ENCODE data around the gene DCP1A.
A peak's percentile ranks its signal among the peaks of the same experiment; 100 is the strongest.
"Not testable (repeated sequence)": the region's sequence is repeated elsewhere in the genome, so short reads cannot be mapped to it uniquely, and the experiment has no call there.

The DCP1A gene

GRCh38 chr3:53264718-53265117, 82.6 kb downstream of the DCP1A start:
- no peak for DNase-seq (ENCODE audit: low spot score)

- no peak for DNase-seq (ENCODE audit: low spot score)
These were observed 83.4 kb downstream of the DCP1A start for GRCh38 chr3:53263907-53264306.

GRCh38 chr3:53261712-53262111, 85.6 kb downstream of the DCP1A start:
- no peak for DNase-seq (ENCODE audit: low spot score)

DNA sequence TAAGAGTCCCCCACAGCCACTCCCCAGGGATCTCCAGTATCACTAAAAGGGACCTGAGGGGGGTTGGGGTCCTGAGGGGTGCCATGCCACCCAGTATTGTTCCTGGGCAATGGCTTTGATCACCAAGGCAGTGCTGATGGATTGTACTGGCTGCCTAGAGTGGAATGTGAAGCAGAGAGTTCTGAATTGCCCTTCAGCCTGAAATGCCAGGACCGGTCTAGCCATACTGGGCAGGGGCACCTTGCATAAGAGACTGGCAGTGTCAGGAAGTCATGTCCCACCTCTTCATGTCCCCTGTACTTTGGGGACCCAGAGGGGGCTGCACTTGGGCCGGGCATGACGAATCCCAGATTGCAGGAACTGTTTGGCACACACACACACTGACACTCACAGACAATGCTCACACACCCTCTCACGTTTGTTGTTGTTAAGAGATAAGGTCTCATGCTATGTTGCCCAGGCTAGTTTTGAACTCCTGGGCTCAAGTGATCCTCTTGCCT, 87.0 kb downstream of the DCP1A start:
- no peak for DNase-seq (ENCODE audit: low spot score)

DNA sequence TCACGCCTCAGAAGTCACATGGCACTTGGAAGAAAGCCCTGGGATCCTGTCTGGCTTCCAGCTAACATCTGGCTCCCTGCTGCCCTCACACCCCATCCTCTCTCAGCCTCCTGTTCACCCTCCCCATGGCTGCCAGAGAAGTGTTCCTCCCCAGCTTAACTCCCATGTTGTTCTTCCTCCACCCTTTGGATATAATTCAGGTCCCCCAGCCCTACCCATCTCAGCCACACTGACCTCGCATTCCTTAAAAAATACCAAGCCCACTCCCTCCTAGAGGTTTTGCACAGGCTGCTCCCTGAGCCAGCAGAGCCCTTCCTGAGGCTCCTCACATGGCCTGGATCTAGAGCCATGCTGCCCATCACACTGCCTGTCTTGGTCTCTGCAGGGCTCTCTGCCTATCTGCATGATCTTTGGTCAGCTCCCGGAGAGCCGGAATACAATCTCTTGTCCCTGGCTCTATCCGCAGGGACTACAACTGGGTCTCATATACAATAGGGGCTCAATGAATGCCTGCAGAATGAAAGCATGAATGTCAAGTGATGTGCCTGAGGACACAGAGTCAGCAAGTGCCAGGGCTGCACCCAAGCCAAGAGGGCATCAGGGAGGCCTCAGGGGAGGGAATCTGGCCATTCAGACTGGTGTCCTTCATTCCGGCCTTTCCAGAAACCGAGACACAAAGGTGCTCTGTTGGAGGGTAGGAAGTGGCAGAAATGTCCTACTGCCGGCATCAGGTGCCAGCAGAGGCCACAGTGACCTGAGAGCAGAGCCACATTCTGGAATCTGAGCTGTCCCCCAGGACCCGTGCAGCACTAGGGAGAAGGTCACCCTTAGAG, 87.7 kb downstream of the DCP1A start:
- no peak for DNase-seq (ENCODE audit: low spot score)

GRCh38 chr3:53258600-53259426, 88.5 kb downstream of the DCP1A start:
- DNase-seq (ENCODE audit: low spot score) = no peak

GRCh38 chr3:53257465-53257864, 89.9 kb downstream of the DCP1A start:
- DNase-seq (ENCODE audit: low spot score) = no peak

DNA sequence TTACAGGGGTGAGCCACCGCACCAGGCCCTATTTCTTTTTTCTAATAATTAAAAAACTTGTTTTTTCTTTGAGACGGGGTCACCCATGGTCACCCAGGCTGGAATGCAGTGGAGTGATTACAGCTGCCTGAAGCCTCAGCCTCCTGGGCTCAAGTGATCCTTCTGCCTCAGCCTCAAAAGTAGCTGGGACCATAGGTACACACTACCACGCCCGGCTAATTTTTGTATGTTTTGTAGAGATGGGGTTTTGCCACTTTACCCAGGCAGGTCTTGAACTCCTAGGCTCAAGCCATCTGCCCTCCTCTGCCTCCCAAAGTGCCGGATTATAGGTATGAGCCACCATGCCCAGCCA, 90.7 kb downstream of the DCP1A start:
- no peak for DNase-seq (ENCODE audit: low spot score)

GRCh38 chr3:53255775-53256703, 91.3 kb downstream of the DCP1A start, which contains the start of gene TKT:
Gene TKT, minus strand, starts transcription at chr3:53256022. Its CDS starts 80 bp downstream, at chr3:53255942.
- DNase-seq (ENCODE audit: low spot score) = peak; percentile 97

GRCh38 chr3:53255423-53255774, 91.9 kb downstream of the DCP1A start:
- DNase-seq (ENCODE audit: low spot score) = no peak

GRCh38 chr3:53254509-53255422, 92.6 kb downstream of the DCP1A start:
- DNase-seq (ENCODE audit: low spot score) = peak; percentile 84

DNA sequence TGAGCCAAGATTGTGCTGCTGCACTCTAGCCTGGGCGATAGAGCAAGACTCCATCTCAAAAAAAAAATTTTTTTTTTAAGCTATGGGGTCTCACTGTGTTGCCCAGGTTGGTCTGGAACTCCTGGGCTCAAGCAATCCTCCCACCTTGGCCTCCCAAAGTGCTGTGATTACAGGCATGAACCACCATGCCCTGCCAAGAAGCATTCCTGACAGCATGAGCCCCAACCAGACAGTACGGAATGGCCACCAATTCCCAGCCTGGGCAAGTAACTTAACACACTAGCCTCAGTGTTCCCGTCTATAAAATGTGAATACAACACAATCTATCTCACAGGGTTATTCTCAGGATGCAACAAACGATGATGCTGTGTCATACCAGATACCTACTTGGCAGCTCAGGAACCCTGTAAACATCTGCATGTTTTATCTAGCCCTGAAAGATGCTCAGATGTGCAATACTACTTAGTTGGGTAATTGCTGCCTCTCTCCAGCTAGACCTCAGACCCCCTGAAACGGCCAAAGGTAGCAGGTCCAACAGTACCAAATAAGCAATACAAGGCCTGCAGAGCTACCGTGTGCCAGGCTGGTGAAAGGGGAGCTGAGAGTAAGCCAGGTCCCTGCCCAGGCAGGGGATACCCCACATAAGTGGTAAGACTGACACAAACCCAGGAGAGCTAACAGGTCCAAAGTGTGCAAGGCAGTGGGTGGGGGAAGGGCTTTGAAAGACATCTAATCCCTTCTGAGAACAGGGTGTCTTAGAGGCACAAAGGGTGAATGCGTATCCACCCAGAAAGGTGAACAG, 93.4 kb downstream of the DCP1A start:
- DNase-seq (ENCODE audit: low spot score) = no peak

- DNase-seq (ENCODE audit: low spot score) = not testable (repeated sequence)
These were observed 94.4 kb downstream of the DCP1A start for GRCh38 chr3:53252947-53253322.

GRCh38 chr3:53252096-53252946, 95.0 kb downstream of the DCP1A start:
- peak; percentile 33 for DNase-seq (ENCODE audit: low spot score)

DNA sequence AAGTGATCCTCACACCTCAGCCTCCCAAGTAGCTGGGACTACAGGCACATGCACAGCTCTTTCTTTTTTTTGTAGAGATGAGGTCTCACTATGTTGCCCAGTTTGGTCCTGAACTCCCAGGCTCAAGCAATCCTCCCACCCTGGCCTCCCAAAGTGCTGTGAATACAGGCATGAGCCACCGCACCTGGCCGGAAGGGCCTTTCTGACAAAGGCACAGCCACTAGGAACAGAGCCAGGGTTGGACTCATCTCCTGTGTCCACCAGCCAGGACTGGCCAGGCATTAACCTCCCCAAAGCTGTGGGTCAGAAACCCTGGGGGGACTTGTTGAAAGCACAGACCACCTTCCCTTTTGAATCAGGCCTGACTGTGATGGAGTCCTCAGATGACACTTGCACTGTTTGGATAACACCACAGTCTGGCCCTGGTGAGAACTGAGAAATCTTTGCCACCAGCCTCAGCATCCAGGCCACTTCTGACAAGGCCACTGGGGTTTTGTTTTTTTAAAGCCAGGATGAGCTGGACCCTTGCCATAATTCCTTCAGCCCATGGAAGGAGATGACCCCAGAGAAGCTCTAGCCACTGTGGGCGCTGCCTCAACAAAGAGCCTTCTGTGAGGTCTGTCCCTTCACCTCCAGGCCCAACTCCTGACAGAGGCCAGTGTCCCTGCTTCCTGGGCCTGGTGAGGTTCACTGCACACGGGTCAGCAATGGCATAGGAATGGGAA, 96.3 kb downstream of the DCP1A start:
- no peak for DNase-seq (ENCODE audit: low spot score)

- no peak for DNase-seq (ENCODE audit: low spot score)
These were observed 96.9 kb downstream of the DCP1A start for GRCh38 chr3:53250453-53250852.

GRCh38 chr3:53248161-53248560, 99.2 kb downstream of the DCP1A start:
- DNase-seq (ENCODE audit: low spot score) = no peak

DNA sequence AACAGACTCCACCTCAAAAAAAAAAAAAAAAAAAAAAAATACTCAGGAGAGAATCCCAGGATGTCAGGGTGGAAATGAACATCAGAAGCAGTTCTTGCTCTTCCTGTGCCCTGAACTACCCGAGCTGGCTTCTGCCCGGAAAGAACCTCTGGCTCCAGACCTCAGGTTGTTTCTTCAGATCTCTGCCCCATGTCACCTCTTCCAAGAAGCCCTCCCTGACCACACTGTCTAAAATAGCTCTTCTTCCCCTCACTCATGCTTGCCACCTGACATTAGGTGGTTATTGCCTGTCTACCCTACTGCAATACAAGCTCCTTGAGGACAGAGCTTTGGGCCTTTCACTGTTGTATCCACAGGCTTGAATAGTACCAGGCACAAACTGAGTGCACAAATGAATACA, 99.7 kb downstream of the DCP1A start:
- DNase-seq (ENCODE audit: low spot score) = no peak

Data from iPS-NIHi11 (cell line).